Esophagus muscularis mucosa (tissue), 4 donors: ENCODE results near the gene GLP2R. TPM values are rescaled to one million over a fixed set of nuclear protein-coding genes. Genes with fewer than 3 reads are reported as not detected.

ENCODE experiments used
- DNase-seq: peaks from one replicate; pipeline ENCODE4 v3.0.0-alpha.2; 2017; ENCODE audit errors: extremely low spot score
- H3K27ac ChIP-seq, 4 donors: fragments of 200-600 bp; sonication (generic); replicated peaks in 1 of 4; 1 replicate in 3 of 4; 2 replicates in 1 of 4; pipeline ENCODE4 v1.5.1; 2016 to 2019; ENCODE audit warnings: mild to moderate bottlenecking in 1 of 4
- H3K27me3 ChIP-seq, 4 donors: fragments of 200-600 bp; sonication (generic); one replicate each; pipeline versions ENCODE4 v1.5.1 to v1.6.0; 2016 to 2019
- H3K36me3 ChIP-seq, 4 donors: fragments of 200-600 bp; sonication (generic); one replicate each; pipeline ENCODE4 v1.5.1; 2016 to 2019
- H3K4me1 ChIP-seq, 4 donors: fragments of 200-600 bp; sonication (generic); one replicate each; pipeline ENCODE4 v1.5.1; 2016 to 2019
- H3K4me3 ChIP-seq, 4 donors: fragments of 200-600 bp; sonication (generic); 1 replicate in 2 of 4; 2 replicates in 2 of 4; pipeline ENCODE4 v1.5.1; 2016 to 2019; ENCODE audit warnings: mild to moderate bottlenecking in 4 of 4, moderate library complexity in 1 of 4
- H3K9me3 ChIP-seq, 4 donors: fragments of 200-600 bp; sonication (generic); 1 replicate in 3 of 4; 2 replicates in 1 of 4; pipeline ENCODE4 v1.5.1; 2016 to 2019
- CTCF ChIP-seq, 3 experiments: fragments of 200-600 bp in 2 of 3; fragments of 450-650 bp in 1 of 3; sonication (generic) in 2 of 3; IDR thresholded peaks; one replicate each; pipeline ENCODE4 v1.5.1; 2017 to 2019; ENCODE audit warnings: antibody characterized with exemption in 3 of 3, mild to moderate bottlenecking in 2 of 3, moderate library complexity in 1 of 3
- EP300 ChIP-seq: sonication (generic); formaldehyde crosslinking; IDR thresholded peaks from one replicate; pipeline ENCODE4 v1.6.1; 2017; ENCODE audit warnings: antibody characterized with exemption
- POLR2A ChIP-seq: fragments of 450-650 bp; IDR thresholded peaks from one replicate; pipeline ENCODE4 v1.6.1; 2017; ENCODE audit warnings: antibody characterized with exemption, moderate library complexity, mild to moderate bottlenecking, low read depth
- POLR2AphosphoS5 ChIP-seq, 2 donors: sonication (generic); formaldehyde crosslinking; IDR thresholded peaks; one replicate each; pipeline ENCODE4 v1.6.1; 2017; ENCODE audit warnings: antibody characterized with exemption in 2 of 2
- WGBS: methylation state at CpG from one replicate; pipeline ENCODE4 v1.1.5; 2018; 5-methylcytosine and 5-hydroxymethylcytosine counted together
- intact Hi-C: fragments of 100-400 bp; cut with DNase I; formaldehyde crosslinking; loops from one replicate; pipeline ENCODE4 v1.15.1; 2023
- total RNA-seq, 4 donors: library from RNA; depleted of rRNA; stranded (reverse); fragments of >200 nt; gene quantifications; one replicate each; pipeline versions ENCODE4 v1.1.0 to v1.2.1, GENCODE V29; 2016

The GLP2R gene
- total RNA-seq, 4 donors from 2014 or later = 9.1 to 16.6 (median 14.6) TPM

GRCh38 chr17:9862220-9862619 is 36.5 kb downstream of the GLP2R start:
- TF ChIP-seq CTCF (IDR thresholded peaks at IDR 0.05) (no peak), POLR2A (no peak), EP300 (no peak), POLR2AphosphoS5 (IDR thresholded peaks at IDR 0.05) (no peak)
- Histone ChIP-seq H3K27ac (no peak overlapping the region), H3K36me3 (peaks cover 0 to 4% (median 0%) of the 10 kb centered on the region in 4 donors), H3K9me3 (peaks cover 0 to 10% (median 4%) of the 10 kb centered on the region in 4 donors), H3K27me3 (no peaks in the 10 kb centered on the region), H3K4me3 (no peak overlapping the region), H3K4me1 (no peaks in the 10 kb centered on the region)
- DNase-seq = no peak
- WGBS = 93% methylated on average over 1 of the region's 1 CpG
- intact Hi-C loops = no loop called here

- Histone ChIP-seq H3K27me3 (no peaks in the 10 kb centered on the region), H3K36me3 (peaks cover 0 to 4% (median 0%) of the 10 kb centered on the region in 4 donors), H3K4me1 (no peaks in the 10 kb centered on the region), H3K9me3 (peaks cover 0 to 10% (median 4%) of the 10 kb centered on the region in 4 donors), H3K4me3 (no peak overlapping the region), H3K27ac (no peak overlapping the region)
- intact Hi-C loops = no loop called here
- DNase-seq = no peak
- WGBS = 73% methylated on average over 4 of the region's 4 CpGs
- TF ChIP-seq EP300 (no peak), POLR2A (no peak), CTCF (IDR thresholded peaks at IDR 0.05) (no peak), POLR2AphosphoS5 (IDR thresholded peaks at IDR 0.05) (no peak)
These were observed 37.2 kb downstream of the GLP2R start for GRCh38 chr17:9862949-9863348.

GRCh38 chr17:9865586-9865985 is 39.9 kb downstream of the GLP2R start:
- WGBS = 83% methylated on average over 1 of the region's 1 CpG
- no peak for DNase-seq
- no peak overlapping the region for H3K27ac ChIP-seq
- intact Hi-C loops = no loop called here
- H3K4me3 ChIP-seq = no peak overlapping the region
- TF ChIP-seq EP300 (no peak), POLR2A (no peak), POLR2AphosphoS5 (IDR thresholded peaks at IDR 0.05) (no peak), CTCF (IDR thresholded peaks at IDR 0.05) (no peak)
- H3K27me3 ChIP-seq = no peaks in the 10 kb centered on the region
- peaks cover 0 to 4% (median 0%) of the 10 kb centered on the region in 4 donors for H3K36me3 ChIP-seq
- H3K9me3 ChIP-seq = peaks cover 0 to 2% (median under 1%) of the 10 kb centered on the region in 4 donors
- no peaks in the 10 kb centered on the region for H3K4me1 ChIP-seq

GRCh38 chr17:9868552-9868951 is 42.8 kb downstream of the GLP2R start:
- H3K36me3 ChIP-seq = no peaks in the 10 kb centered on the region
- H3K27ac ChIP-seq = no peak overlapping the region
- intact Hi-C loops = no loop called here
- H3K27me3 ChIP-seq = no peaks in the 10 kb centered on the region
- DNase-seq = no peak
- TF ChIP-seq EP300 (no peak), POLR2A (no peak), CTCF (IDR thresholded peaks at IDR 0.05) (no peak), POLR2AphosphoS5 (IDR thresholded peaks at IDR 0.05) (no peak)
- no peak overlapping the region for H3K4me3 ChIP-seq
- H3K9me3 ChIP-seq = no peaks in the 10 kb centered on the region
- WGBS = 65% methylated on average over 3 of the region's 3 CpGs
- H3K4me1 ChIP-seq = peaks cover 0 to 5% (median 2%) of the 10 kb centered on the region in 4 donors

GRCh38 chr17:9872852-9873251 is 47.1 kb downstream of the GLP2R start:
- H3K4me1 ChIP-seq = peaks cover 0 to 29% (median 22%) of the 10 kb centered on the region in 4 donors
- no peaks in the 10 kb centered on the region for H3K9me3 ChIP-seq
- intact Hi-C loops = loop anchor here (5.0 kb wide), 1 partner anchor 46 kb away; the partner anchor contains the start of gene GLP2R
- no peaks in the 10 kb centered on the region for H3K27me3 ChIP-seq
- H3K27ac ChIP-seq = no peak overlapping the region
- H3K36me3 ChIP-seq = no peaks in the 10 kb centered on the region
- whole genome bisulfite sequencing = 100% methylated on average over 1 of the region's 6 CpGs
- TF ChIP-seq EP300 (no peak), POLR2A (no peak), POLR2AphosphoS5 (IDR thresholded peaks at IDR 0.05) (no peak), CTCF (IDR thresholded peaks at IDR 0.05) (no peak)
- no peak for DNase-seq
- no peak overlapping the region for H3K4me3 ChIP-seq
